HS-5 (cell line): Measurements from ENCODE around the gene SPEM3.

Experiments
- DNase-seq: peaks from one replicate; pipeline ENCODE4 v3.0.0-alpha.2; 2012; ENCODE audit warnings: low read depth

The SPEM3 gene

GRCh38 chr17:7428557-7428956 is at the start of gene SPEM3:
Gene SPEM3 (plus strand): TSS chr17:7428857. CDS start chr17:7428903, 46 bp downstream.
- no peak for DNase-seq

DNA sequence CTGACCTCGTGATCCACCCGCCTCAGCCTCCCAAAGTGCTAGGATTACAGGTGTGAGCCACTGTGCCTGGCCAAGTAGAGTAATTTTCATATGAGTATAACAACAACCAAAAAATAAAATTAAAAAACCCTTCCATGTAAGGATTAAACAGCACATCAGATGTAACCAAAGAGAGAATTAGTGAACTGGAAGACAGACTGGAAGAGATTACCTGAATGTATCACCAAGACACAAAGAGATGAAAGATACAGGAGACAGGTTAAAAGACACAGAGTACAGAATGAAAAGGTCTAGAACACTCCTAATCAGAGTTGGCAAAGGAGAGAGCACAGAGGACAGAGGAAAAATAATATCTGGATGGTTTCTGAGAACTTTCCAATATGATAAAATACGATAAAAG is 49.5 kb upstream of the SPEM3 start:
- DNase-seq, result no peak

GRCh38 chr17:7380321-7380720 is 48.3 kb upstream of the SPEM3 start:
- DNase-seq, result no peak

- DNase-seq, result no peak
These were observed 47.6 kb upstream of the SPEM3 start, which contains the start of gene TNK1 for GRCh38 chr17:7380855-7381683. Gene TNK1 (plus strand): TSS chr17:7381089. CDS start chr17:7382927, 1,838 bp downstream.

DNA sequence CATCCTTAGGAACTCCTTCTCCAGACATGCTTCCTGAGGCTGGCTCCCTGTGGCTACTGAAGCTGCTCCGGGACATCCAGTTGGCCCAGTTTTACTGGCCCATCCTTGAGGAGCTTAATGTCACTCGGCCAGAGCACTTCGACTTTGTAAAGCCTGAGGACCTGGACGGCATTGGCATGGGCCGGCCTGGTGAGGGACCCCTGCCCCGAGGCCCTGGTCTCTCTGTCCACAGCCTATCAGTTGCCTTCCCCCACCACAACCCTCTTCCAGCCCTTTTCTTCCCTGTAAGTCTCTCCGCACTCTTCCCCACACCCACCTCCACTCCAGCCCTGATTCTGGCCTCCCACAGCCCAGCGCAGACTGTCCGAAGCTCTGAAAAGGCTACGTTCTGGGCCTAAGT is 45.8 kb upstream of the SPEM3 start:
- DNase-seq, result no peak

DNA sequence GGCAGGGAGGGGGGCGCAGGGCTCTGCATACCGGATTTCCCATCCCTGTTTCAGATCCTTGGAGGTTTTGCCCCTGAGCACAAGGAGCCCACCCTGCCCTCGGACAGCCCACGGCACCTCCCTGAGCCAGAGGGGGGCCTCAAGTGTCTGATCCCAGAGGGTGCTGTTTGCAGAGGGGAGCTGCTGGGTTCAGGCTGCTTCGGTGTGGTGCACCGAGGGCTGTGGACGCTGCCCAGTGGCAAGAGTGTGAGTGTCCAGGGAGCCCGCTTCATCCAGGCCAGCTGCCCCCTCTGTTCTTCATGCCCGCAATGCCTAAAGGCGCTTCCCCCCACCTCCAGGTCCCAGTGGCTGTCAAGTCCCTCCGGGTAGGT is 45.3 kb upstream of the SPEM3 start:
- DNase-seq, result no peak

DNA sequence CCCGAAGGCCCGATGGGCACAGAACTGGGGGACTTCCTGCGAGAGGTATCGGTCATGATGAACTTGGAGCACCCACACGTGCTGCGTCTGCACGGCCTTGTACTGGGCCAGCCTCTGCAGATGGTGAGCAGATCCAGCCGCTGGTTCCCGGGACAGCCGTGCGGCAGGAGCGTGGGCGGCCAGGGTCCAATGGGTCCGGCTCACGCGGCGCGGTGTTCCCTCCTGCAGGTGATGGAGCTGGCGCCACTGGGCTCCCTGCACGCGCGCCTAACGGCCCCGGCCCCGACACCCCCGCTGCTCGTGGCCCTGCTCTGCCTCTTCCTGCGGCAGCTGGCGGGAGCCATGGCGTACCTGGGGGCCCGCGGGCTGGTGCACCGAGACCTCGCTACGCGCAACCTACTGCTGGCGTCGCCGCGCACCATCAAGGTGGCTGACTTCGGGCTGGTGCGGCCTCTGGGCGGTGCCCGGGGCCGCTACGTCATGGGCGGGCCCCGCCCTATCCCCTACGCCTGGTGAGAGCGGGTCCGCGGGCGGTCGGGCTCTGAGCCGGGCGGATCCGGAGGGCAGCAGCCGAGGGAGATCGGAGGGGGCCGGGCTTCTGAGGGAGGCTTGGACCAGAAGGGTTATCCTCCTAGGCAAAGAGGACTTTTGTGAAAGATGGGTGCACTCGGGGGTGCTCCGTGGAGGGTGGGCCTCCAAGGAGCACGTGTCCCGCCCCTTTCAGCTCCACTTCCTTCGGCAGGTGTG is 44.7 kb upstream of the SPEM3 start:
- no peak for DNase-seq

- no peak for DNase-seq
These were observed 44.1 kb upstream of the SPEM3 start for GRCh38 chr17:7384489-7385081.

GRCh38 chr17:7388856-7389255 is 39.8 kb upstream of the SPEM3 start:
- DNase-seq, result no peak

DNA sequence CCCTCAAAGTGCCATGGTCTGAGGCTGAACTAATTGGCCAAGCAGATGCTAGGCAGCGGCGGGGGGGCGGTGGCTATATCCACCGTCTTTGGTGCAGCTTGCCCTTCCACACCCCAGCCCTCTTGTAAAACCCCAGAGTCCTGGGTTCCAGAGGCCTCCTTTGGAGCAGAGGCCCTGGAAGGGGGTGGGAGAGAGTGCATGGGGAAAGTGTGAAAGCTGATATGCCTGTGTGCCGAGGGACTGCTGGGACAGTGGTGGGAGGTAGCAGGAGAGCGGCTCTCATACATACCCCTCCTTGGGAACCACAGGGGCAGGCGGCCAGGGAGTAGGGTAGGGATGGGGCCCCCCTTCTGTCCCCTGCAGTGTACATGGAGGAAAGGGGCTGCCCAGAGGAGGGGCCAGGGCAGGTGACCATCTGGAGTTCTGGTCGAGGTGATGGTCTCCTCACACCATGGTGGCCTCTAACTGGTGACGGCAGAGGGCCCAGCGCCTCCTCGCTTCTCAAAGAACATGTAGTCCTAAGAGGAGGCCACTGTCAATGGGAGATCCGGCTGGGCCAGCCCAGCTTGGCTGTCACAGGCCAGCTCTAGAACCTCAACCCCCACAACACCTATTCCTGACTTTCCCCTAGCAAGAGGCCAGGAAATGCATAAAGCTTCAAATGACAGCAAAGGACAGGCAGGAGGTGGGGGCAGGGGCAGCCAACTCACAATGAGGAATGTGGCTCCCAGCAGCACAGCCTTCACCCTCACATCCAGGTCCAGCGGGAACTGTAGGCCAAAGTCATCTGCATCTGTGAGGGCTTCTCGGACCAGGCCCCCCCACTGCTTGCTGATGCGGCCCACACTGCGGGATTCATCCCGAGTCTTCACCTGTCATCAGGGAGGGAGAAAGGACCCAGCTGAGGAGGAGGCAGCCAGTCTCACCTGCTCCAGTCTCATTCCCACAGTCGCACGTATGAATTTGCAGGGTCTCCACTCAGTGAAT is 38.4 kb upstream of the SPEM3 start:
- DNase-seq, result no peak

DNA sequence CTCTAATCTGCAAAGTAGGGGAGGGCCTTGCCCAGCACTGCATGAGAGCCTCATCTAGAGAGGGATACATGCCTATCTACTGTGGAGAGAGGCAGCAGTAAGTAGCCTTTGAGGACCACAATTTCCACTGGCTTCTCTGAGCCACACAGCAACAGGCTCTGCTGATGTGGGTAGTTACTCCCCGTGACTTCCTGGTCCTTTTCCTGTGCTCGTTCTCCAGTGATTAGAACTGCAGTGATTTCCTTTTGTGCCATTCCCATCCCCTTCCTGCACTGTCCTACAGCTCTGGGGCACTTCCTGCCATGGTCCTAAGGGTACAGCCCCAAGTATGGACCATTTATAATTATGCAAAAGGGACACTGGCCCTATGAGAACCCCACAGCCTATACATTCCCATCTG is 37.4 kb upstream of the SPEM3 start:
- DNase-seq, result no peak

- no peak for DNase-seq
These were observed 35.7 kb upstream of the SPEM3 start for GRCh38 chr17:7392696-7393612.

GRCh38 chr17:7393613-7394451 is 34.8 kb upstream of the SPEM3 start:
- DNase-seq, result no peak

- DNase-seq, result peak; percentile 73
These were observed 34.0 kb upstream of the SPEM3 start, which contains the start of gene PLSCR3 for GRCh38 chr17:7394452-7395191. Gene PLSCR3 (minus strand): TSS chr17:7394525. CDS start chr17:7394110, 415 bp downstream.

DNA sequence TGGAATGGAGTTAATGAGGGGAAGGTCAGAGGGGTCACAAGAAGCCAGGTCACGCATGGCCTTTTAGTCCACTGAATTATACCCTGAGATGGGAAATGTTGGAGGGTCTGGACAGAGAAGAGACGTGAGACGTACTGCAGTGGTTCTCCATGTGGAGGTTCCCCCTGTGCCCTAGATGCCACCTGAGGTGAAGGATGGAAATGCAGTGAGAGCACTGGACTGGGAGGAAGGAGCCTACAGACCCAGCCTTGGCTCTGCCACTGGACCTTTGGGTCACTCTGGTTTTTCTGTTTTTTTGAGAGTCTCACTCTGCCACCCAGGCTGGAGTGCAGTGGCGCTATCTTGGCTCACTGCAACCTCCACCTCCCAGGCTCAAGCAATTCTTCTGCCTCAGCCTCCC is 32.5 kb upstream of the SPEM3 start:
- no peak for DNase-seq

DNA sequence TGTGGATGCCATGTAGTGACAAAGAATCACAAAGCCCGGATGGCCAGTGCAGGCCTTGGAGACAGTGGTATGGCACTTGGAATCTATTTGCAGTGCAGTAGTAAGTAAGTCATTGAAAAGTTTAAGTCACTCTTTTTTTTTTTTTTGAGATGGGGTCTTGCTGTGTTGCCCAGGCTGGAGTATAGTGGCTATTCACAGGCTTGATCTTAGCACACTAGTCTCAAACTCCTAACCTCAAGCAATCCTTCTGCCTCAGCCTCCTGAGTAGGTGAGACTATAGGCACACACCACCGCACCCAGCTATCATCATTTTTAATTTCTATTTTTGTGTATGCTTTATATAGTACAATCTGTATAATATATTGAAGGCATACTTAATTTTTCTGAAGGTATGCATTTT is 30.0 kb upstream of the SPEM3 start:
- no peak for DNase-seq

- DNase-seq, result no peak
These were observed 25.5 kb upstream of the SPEM3 start for GRCh38 chr17:7403043-7403726.

DNA sequence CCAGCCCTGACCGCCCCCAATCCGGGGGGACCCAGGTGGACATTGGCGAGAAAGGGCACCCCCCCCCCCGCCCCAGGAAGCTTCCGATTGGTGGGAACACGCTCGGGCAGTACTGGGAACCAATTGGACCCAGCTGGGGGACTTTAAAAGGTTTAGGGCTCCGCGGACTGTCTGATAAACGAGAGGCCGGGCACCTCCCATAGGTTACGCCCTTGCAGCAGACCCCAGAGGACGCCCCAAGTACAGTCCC is 25.0 kb upstream of the SPEM3 start:
- DNase-seq, result no peak
